ENCODE measurements around the gene ST6GALNAC4.

Gene ST6GALNAC4

GRCh38 chr9:127947841-127948710, 31.2 kb upstream of the ST6GALNAC4 start:
- TF ChIP-seq, protein P1, sequence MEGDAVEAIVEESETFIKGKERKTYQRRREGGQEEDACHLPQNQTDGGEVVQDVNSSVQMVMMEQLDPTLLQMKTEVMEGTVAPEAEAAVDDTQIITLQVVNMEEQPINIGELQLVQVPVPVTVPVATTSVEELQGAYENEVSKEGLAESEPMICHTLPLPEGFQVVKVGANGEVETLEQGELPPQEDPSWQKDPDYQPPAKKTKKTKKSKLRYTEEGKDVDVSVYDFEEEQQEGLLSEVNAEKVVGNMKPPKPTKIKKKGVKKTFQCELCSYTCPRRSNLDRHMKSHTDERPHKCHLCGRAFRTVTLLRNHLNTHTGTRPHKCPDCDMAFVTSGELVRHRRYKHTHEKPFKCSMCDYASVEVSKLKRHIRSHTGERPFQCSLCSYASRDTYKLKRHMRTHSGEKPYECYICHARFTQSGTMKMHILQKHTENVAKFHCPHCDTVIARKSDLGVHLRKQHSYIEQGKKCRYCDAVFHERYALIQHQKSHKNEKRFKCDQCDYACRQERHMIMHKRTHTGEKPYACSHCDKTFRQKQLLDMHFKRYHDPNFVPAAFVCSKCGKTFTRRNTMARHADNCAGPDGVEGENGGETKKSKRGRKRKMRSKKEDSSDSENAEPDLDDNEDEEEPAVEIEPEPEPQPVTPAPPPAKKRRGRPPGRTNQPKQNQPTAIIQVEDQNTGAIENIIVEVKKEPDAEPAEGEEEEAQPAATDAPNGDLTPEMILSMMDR (conservative IDR thresholded peaks at IDR 0.05; ENCODE audit: low read depth), result no peak
- ChIA-PET POLR2A (ENCODE audit: low non-redundant PET) (no interaction called here), CTCF (interaction anchor here (1.3 to 1.4 kb wide), 2 partner anchors 31 to 87 kb away, joined by 4 read pairs; no protein-coding TSS in a partner anchor)
- no peak for DNase-seq (ENCODE audit: low spot score)
- H3K27ac ChIP-seq, result peak overlapping the region; percentile 50

DNA sequence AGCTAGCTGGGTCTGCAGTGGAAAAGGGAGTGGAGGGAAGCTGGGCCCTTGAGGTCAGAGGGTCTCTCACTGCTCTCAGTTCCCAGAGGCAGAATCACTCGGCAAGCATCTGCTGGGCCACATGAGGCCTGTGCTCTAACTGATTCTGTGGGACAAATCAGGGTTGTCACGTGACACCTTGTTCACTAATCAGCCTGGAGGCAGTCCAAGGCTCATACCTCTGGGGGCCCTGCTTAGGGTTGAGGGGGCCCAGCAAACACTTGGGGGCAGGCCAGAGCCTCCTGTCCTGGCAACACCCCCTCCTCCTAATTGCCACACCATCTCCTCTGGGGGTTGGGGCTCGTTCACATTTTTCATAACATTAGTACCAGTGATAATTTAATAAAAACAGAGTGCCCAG, 29.9 kb upstream of the ST6GALNAC4 start:
- CTCF ChIA-PET, result no interaction called here
- H3K27ac ChIP-seq, result peak overlapping the region; percentile 50
- TF ChIP-seq, protein P1 (conservative IDR thresholded peaks at IDR 0.05; ENCODE audit: low read depth), result no peak
- POLR2A ChIA-PET (ENCODE audit: low non-redundant PET), result interaction anchor here (0.6 kb wide), 1 partner anchor 93 kb away, joined by 5 read pairs; no protein-coding TSS in a partner anchor
- DNase-seq (ENCODE audit: low spot score), result no peak

DNA sequence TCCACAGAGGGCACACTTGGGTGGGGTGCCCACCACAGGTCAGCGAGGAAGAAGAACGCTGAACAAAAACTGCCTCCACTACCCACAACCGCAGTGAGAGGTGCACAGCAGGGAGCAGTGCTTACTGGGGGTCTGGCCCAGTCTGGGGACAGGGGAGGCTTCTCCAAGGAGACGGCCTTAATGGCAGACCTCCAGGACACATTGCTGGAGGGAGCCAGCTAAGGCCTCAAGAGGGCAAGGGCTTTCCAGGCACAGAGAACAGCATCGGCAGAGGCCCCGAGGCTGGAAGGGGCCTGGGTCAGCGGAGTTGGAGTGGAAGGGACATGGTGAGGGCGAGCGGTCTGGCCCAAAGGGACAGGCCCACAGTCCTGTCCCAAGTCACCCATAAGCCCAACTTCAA, 29.1 kb upstream of the ST6GALNAC4 start:
- TF ChIP-seq, protein P1 (conservative IDR thresholded peaks at IDR 0.05; ENCODE audit: low read depth), result no peak
- CTCF ChIA-PET, result interaction anchor here (4.2 kb wide), 1 partner anchor 8 kb away, joined by 31 read pairs; no protein-coding TSS in a partner anchor
- peak overlapping the region; percentile 50 for H3K27ac ChIP-seq
- POLR2A ChIA-PET (ENCODE audit: low non-redundant PET), result interaction anchor here (0.6 kb wide), 2 partner anchors 94 to 99 kb away, joined by 3 to 5 read pairs; no protein-coding TSS in a partner anchor
- DNase-seq (ENCODE audit: low spot score), result no peak

DNA sequence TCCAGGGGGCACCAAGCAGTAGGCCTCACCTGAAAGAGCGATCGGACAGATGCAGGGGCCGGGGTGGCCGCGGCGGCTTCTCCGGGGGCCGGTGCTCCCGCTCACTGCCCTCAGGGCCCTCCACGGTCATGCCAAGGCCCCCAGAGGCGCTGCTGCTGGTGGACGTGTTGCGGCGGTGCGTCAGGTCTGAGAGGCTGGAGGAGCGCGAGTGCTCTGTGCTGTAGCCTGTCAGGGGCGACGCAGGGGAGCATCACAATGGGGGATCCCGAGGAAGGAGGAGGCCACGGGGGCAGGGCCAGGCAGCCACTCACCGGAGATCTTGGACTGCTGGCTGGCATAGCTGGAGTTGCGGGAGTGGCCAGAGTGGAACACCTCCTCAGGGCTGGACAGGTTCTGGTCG, 28.5 kb upstream of the ST6GALNAC4 start:
- ChIA-PET CTCF (interaction anchor here (3.7 to 4.2 kb wide), 2 partner anchors 8 to 90 kb away, joined by 31 to 68 read pairs; no protein-coding TSS in a partner anchor), POLR2A (ENCODE audit: low non-redundant PET) (interaction anchor here (0.6 kb wide), 1 partner anchor 99 kb away, joined by 3 read pairs; no protein-coding TSS in a partner anchor)
- no peak for DNase-seq (ENCODE audit: low spot score)
- TF ChIP-seq, protein P1 (conservative IDR thresholded peaks at IDR 0.05; ENCODE audit: low read depth), result no peak
- H3K27ac ChIP-seq, result peak overlapping the region; percentile 50

DNA sequence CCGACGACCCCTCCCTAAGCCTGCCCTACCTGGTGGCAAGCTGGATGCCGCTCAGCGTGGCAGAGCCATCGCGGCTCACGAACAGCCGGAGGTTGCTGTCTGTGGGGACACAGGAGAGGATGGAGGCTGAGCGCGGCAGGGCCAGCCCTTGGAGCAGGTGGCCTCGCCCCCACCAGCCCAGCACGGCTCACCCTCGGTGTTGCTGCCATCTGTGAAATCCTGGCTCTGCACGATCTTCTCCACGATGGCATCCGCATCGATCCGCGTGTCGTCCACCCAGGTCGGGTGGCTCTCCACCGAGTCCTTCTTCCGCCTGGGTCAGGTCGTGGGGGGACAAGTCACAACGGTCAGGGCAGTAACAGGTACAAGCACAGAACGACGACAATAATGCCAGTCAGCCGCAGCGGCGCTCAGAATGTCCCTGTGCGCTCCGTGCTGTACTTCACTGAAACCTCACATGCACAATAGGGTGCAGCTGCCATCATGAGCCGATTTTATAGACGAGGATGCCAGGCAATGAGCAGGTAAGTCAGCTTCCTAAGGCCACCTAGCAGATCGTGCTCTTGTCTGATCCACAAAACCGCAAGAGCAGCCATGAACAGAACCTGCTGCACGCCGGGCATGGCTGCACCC, 27.9 kb upstream of the ST6GALNAC4 start:
- ChIA-PET CTCF (interaction anchor here (0.7 to 4.2 kb wide), 14 partner anchors 9 to 173 kb away, joined by 3 to 68 read pairs (median 6); partner anchors contain the start of genes EEIG1 and PIP5KL1), POLR2A (ENCODE audit: low non-redundant PET) (interaction anchor here (0.5 to 1.2 kb wide), 2 partner anchors 27 to 39 kb away, joined by 3 read pairs; no protein-coding TSS in a partner anchor)
- peak overlapping the region; percentile 32 for H3K27ac ChIP-seq
- TF ChIP-seq, protein P1 (conservative IDR thresholded peaks at IDR 0.05; ENCODE audit: low read depth), result no peak
- no peak for DNase-seq (ENCODE audit: low spot score)

GRCh38 chr9:127943731-127944144, 26.9 kb upstream of the ST6GALNAC4 start:
- CTCF ChIA-PET, result interaction anchor here (0.6 to 4.2 kb wide), 37 partner anchors 10 to 293 kb away, joined by 3 to 68 read pairs (median 4); partner anchors contain the start of genes EEIG1 and PIP5KL1
- TF ChIP-seq, protein P1 (conservative IDR thresholded peaks at IDR 0.05; ENCODE audit: low read depth), result peak; percentile 94
- H3K27ac ChIP-seq, result peak overlapping the region; percentile 32
- POLR2A ChIA-PET (ENCODE audit: low non-redundant PET), result no interaction called here
- DNase-seq (ENCODE audit: low spot score), result peak; percentile 79

Data from RWPE1 (cell line).